ENCODE measurements around the gene USP25. TPM values are rescaled to one million over a fixed set of nuclear protein-coding genes. Genes with fewer than 3 reads are reported as not detected.

Gene USP25
- total and polyA plus RNA-seq, 10 donors, result 9.3 to 62.2 (median 48.2) TPM

GRCh38 chr21:15842565-15842880, 112.7 kb downstream of the USP25 start:
- H3K9me3 ChIP-seq, result no peaks in the 10 kb centered on the region
- no peak overlapping the region for H3K4me3 ChIP-seq
- TF ChIP-seq POLR2AphosphoS5 (IDR thresholded peaks at IDR 0.05), result no peak
- no peak for TF ChIP-seq POLR2A (IDR thresholded peaks at IDR 0.05)
- TF ChIP-seq CTCF (IDR thresholded peaks at IDR 0.05 in 8 of 11, conservative IDR thresholded peaks at IDR 0.05 in 3 of 11), result no peak
- H3K27me3 ChIP-seq (replicated peaks in 1 of 7), result no peaks in the 10 kb centered on the region
- no peak for DNase-seq
- peaks cover 0 to 81% (median 20%) of the 10 kb centered on the region in 6 donors for H3K36me3 ChIP-seq
- 95 to 99% (median 97%) methylated on average over 2 of the region's 2 CpGs for WGBS, 5 donors
- no peak overlapping the region for H3K27ac ChIP-seq
- intact Hi-C loops (cut with DNase I; ENCODE audit: low total_unique reads), result no loop called here
- H3K4me1 ChIP-seq, result no peaks in the 10 kb centered on the region

- Histone ChIP-seq H3K27me3 (replicated peaks in 1 of 7) (no peaks in the 10 kb centered on the region), H3K36me3 (peaks cover 0 to 82% (median 18%) of the 10 kb centered on the region in 6 donors), H3K27ac (no peak overlapping the region), H3K4me3 (no peak overlapping the region), H3K4me1 (no peaks in the 10 kb centered on the region), H3K9me3 (no peaks in the 10 kb centered on the region)
- intact Hi-C loops (cut with DNase I; ENCODE audit: low total_unique reads), result no loop called here
- WGBS, 5 donors, result 95 to 100% (median 98%) methylated on average over 1 of the region's 1 CpG
- no peak for TF ChIP-seq CTCF (IDR thresholded peaks at IDR 0.05 in 8 of 11, conservative IDR thresholded peaks at IDR 0.05 in 3 of 11)
- TF ChIP-seq POLR2A (IDR thresholded peaks at IDR 0.05), result no peak
- no peak for TF ChIP-seq POLR2AphosphoS5 (IDR thresholded peaks at IDR 0.05)
- no peak for DNase-seq
Measured at GRCh38 chr21:15843766-15844165, 114.0 kb downstream of the USP25 start.

DNA sequence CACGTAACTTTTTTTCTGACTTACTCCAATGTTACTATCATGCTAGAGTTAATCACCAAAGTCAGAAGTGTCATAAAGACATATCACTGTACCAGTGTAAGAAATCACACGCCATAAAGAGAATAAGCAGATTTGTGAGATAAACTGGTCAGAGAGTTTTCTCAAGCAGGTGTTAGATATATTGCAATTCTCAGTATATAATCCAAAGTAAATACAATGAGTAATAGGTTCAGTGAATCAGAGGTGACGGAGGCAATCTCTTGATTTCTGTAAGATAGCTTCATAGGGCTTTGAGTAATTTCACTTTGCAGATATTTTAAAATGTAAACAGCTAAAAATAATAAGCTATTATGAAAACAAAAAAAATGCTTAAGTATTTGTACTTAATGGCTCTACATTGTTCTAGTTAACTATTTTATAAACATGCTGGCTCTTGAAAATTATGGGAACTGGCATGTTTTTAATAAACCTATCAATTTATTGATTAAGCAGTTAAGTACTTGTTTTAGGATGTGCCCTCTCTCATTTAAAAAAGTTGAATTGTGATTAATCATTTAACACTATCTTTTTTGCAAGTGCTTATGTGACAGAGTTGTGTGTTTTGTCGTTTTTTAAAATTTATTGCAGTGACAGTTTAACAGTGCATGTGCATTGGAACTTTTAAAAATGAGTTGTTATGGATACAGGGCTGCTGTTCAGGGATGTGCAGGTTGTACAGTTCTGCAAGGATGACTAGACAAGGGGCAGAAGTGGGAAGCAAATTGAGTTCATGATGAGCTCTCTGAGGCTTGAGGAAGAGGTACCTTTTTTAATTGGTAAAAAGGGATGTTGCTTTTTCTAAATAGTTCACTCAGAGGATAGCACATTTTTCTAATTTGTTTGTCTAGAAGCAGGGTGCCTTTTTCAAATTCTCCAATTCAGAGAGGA, 119.1 kb downstream of the USP25 start:
- no peak overlapping the region for H3K27ac ChIP-seq
- TF ChIP-seq CTCF (IDR thresholded peaks at IDR 0.05 in 8 of 11, conservative IDR thresholded peaks at IDR 0.05 in 3 of 11) (no peak), POLR2AphosphoS5 (IDR thresholded peaks at IDR 0.05) (no peak), POLR2A (IDR thresholded peaks at IDR 0.05) (no peak)
- WGBS, 5 donors, result 79 to 93% (median 91%) methylated on average over 4 of the region's 4 CpGs
- H3K4me1 ChIP-seq, result no peaks in the 10 kb centered on the region
- no peak for DNase-seq
- H3K4me3 ChIP-seq, result no peak overlapping the region
- H3K36me3 ChIP-seq, result peaks cover 0 to 58% (median 3%) of the 10 kb centered on the region in 6 donors
- no peaks in the 10 kb centered on the region for H3K27me3 ChIP-seq (replicated peaks in 1 of 7)
- no peaks in the 10 kb centered on the region for H3K9me3 ChIP-seq
- intact Hi-C loops (cut with DNase I; ENCODE audit: low total_unique reads), result no loop called here

- peaks cover 0 to 58% (median 11%) of the 10 kb centered on the region in 6 donors for H3K36me3 ChIP-seq
- H3K9me3 ChIP-seq, result no peaks in the 10 kb centered on the region
- intact Hi-C loops (cut with DNase I; ENCODE audit: low total_unique reads), result no loop called here
- 94 to 98% (median 97%) methylated on average over 2 of the region's 2 CpGs for WGBS, 5 donors
- no peaks in the 10 kb centered on the region for H3K27me3 ChIP-seq (replicated peaks in 1 of 7)
- no peak overlapping the region for H3K27ac ChIP-seq
- H3K4me3 ChIP-seq, result no peak overlapping the region
- TF ChIP-seq CTCF (IDR thresholded peaks at IDR 0.05 in 8 of 11, conservative IDR thresholded peaks at IDR 0.05 in 3 of 11), result no peak
- no peak for TF ChIP-seq POLR2A (IDR thresholded peaks at IDR 0.05)
- TF ChIP-seq POLR2AphosphoS5 (IDR thresholded peaks at IDR 0.05), result no peak
- DNase-seq, result no peak
- H3K4me1 ChIP-seq, result no peaks in the 10 kb centered on the region
Measured at GRCh38 chr21:15849927-15850326, 120.1 kb downstream of the USP25 start.
